GM21825 (cell line): ENCODE data around the gene RAB33A.

Experiments used
- ATAC-seq: cut with Tn5 transposase; IDR thresholded peaks from one replicate; pipeline ENCODE4 v1.9.1; 2021; ENCODE audit warnings: mild to moderate bottlenecking, moderate library complexity; ENCODE audit not compliant: unreplicated experiment

The RAB33A gene

GRCh38 chrX:130171446-130172126 is at the start of gene RAB33A:
TSS of gene RAB33A (plus strand) at chrX:130171962. CDS start at chrX:130172063, 101 bp downstream.
- no peak for ATAC-seq

- no peak for ATAC-seq
Measured at GRCh38 chrX:130124577-130124976, 47.2 kb upstream of the RAB33A start.

GRCh38 chrX:130125091-130125874 is 46.5 kb upstream of the RAB33A start:
- ATAC-seq = no peak

DNA sequence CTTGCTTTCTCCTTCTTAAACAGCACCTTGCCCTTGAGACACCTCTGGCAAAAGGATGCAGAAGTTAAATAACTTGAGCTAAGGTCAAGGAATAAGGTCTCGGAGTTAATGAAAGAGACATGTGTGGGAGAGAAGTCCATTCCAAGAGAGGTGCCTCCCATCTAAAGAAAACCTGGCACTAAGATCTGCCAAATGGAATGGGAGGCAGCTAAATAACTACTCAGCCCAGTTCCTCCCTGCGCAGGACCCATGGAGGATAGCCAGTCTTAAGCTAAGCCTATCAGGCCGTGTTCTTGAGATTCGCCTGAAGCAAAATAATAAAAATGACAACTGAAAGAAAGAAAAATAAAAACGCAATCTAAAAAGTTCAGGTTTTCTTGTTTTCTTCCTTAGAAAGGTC is 40.8 kb upstream of the RAB33A start:
- no peak for ATAC-seq

DNA sequence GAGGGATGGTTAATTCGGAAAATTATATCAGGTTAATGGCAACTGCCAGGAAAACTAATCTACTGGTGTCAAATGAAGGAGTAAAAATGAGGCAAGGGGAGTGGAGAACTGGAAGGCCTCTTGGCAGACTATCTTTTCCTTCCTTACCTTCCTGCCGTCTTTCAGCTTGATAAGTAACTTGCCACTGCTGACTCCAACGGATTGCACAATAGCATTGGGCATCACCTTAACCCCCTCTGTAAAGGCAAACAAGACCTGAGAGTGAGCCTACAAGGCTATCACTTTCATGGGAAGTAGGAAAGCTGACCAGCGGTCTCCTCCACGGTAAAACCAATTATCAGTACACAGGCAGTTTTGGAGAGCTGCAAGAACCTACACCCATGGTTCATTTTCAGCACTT is 35.3 kb upstream of the RAB33A start:
- ATAC-seq = no peak

DNA sequence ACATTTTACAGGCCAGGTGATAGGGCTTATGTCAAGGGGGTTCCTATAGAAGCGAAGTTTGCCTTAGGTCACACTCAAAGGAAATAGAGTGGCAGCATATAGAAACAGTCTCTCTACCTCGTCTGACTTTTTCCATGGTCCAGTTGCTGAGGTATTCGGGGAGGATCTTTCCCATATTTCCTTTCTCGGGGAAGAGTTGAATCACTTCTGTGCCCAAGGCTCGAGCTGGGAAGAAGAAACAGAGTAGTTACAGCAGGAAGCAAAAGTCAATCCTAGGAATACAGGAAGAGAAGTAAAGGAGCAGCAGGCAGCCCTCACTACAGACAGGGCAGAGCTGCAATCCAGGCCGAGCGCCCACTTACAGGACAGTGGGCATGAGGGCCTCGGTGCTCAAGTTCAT is 34.8 kb upstream of the RAB33A start:
- ATAC-seq = no peak

DNA sequence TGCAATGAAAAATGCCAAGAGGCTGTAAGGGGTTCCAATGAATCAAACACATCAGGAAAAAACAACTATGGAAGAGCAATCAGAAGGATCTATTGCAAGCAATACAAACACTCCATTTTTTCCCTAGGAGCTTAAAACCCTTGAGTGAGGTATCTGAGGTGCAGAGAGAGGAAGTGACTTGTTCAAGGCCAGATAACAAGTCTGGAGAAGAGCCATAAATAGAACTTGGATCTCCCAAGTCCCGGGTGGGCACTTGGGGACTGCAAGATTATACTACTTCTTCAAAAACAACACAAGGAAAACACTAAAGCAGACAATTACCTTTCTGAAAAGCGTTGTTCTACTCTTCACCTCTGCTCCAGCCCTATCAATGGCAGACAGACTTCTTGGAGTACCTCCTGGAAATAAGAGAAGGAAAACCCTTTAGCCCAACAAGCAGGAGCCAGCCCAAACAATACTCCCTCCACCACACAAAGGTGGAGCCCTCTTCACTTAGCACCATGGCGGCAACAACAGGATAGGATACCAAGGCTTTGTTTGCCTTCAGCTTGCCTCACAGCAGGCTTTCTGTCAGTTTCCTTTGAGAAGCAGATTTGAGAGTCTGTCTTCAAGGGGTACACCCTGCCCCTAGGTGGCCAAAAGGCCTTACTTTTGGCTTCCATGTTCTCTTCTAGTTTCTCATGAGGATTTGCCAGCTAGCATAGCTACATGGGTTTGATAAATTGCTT is 32.1 kb upstream of the RAB33A start:
- ATAC-seq = no peak

GRCh38 chrX:130144509-130144908 is 27.3 kb upstream of the RAB33A start:
- no peak for ATAC-seq

DNA sequence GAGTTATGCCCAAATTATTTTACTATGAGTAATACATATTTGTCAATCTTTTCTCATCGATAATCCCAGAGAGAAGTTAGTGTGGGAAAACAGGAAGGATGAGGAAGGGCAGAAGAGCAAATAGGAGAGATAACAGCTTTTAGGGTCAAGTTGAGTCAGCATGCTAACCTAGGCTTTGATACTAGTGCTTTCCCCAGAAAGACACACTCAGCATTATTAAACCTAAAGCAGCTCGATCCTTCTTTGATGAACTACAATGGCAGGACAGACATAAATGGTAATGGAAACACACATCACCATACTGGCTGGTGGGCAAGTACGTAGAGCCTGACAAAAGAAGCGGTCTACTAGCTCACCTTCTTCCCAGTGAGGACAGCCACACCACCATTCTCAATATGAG is 26.6 kb upstream of the RAB33A start:
- no peak for ATAC-seq

DNA sequence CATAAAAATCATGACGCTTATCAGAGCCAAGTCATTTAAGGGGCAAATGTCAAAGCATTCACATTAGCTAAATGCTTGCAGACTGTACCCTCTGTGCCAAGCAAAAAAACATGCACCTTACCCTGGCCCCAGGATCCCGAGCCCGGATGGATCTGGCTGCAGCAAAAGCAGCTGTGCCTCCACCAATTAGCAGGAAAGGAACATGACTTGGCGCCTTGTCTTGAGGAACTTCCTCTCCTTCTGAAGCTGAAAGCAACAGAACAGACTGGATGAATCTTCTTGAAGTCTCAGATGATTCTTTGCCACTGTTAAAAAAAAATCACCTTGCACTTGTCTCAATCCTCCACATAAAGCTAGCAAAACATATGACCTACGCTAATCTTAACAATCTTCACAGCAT is 24.1 kb upstream of the RAB33A start:
- no peak for ATAC-seq

GRCh38 chrX:130155564-130155963 is 16.2 kb upstream of the RAB33A start:
- ATAC-seq = no peak

GRCh38 chrX:130158311-130158710 is 13.5 kb upstream of the RAB33A start:
- no peak for ATAC-seq

DNA sequence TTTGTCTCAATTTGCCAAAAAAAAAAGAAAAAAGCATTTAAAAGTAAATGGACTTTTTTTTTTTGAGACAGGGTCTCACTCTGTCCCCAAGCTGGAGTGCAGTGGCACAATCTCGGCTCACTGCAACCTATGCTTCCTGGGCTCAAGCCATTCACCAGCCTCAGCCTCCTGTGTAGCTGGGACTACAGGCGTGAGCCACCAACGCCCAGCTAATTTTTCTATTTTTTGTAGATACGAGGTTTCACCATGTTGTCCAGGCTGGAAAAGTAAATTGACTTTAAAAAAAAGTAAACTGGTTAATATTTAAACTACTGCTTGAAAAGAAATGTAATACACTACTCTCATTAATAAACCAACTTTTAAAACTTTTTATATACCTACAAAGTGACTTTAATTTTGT is 12.0 kb upstream of the RAB33A start:
- no peak for ATAC-seq

- no peak for ATAC-seq
Measured at GRCh38 chrX:130162094-130162735, 9.5 kb upstream of the RAB33A start.

DNA sequence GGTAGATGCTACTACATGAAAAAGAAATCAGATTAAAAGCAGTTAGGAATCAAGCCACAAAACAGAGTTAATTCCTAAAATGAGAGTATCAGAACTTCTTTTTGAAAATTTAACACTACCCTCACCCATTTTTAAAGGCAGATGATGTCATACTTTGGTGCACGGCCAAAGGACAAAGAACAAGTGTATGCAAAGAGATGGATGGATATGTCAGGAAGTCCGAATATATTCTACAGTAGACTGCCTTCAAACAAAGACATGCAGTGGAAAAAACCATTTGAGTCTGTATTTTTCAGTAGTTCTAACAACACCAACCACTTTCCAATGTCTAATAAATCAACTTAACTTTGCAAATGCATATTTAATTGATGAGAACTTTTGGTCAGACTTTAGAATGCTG is 8.4 kb upstream of the RAB33A start:
- no peak for ATAC-seq

GRCh38 chrX:130165181-130165702 is 6.5 kb upstream of the RAB33A start:
- no peak for ATAC-seq

- peak; percentile 85 for ATAC-seq
Measured at GRCh38 chrX:130165703-130166502, 5.9 kb upstream of the RAB33A start, which contains the start of gene AIFM1. TSS of gene AIFM1 (minus strand) at chrX:130165841. CDS start at chrX:130165656, 185 bp downstream.

DNA sequence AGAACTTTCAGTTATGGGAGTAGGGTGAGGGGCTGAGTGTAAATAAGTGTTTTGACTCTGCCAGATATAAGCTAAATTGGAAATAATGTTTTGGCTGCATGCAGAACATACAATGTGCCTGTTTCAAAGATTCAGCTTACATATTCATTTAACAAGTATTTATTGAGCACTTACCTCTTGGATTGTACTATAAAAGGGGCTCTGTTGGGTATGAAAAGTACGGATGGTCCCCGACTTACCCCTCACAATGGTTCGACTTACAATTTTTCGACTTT is 5.3 kb upstream of the RAB33A start:
- no peak for ATAC-seq

GRCh38 chrX:130167040-130167439 is 4.7 kb upstream of the RAB33A start:
- ATAC-seq = no peak

- ATAC-seq = peak; percentile 63
Measured at GRCh38 chrX:130170752-130171445, 863 bp upstream of the RAB33A start.
